Measurements from ENCODE around the gene RRM1.
"Not testable (repeated sequence)": the region's sequence is repeated elsewhere in the genome, so short reads cannot be mapped to it uniquely, and the experiment has no call there.

RRM1 gene

GRCh38 chr11:4094348-4095291 lies at the start of gene RRM1:
TSS of gene RRM1 (plus strand) at chr11:4094799. CDS start at chr11:4095013, 214 bp downstream.
- DNase-seq (ENCODE audit: low read depth, low spot score), result peak; percentile 99

DNA sequence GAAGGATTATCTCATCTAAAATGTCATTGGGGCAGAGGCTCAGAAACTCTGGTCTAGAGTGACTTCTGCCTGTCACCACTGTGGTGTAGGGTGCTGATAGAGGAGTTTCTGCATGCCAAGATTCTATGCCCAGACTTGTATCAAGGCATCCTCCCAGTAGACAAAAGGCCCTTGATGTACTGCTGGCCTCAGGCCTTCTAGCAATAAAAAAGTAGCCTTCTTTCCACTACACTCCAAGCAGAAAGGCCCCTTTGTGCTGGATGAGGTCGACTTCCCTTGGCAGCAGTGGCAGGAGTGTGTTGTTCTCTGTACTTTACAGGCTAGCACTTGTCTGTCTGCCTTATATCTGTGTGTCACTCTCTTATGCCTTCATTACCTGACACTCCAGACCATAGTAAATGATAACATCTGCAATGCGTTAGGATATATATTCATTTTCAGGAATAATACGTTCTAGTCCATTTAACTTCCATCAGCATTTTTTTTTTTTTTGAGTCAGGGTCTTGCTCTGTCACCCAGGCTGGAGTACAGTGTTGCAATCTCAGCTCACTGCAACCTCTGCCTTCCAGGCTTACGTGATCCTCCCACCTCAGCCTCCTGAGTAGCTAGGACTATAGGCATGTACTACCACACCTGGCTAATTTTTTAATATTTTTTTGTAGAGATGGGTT lies 49.5 kb upstream of the RRM1 start:
- peak; percentile 8 for DNase-seq (ENCODE audit: low read depth, low spot score)

DNA sequence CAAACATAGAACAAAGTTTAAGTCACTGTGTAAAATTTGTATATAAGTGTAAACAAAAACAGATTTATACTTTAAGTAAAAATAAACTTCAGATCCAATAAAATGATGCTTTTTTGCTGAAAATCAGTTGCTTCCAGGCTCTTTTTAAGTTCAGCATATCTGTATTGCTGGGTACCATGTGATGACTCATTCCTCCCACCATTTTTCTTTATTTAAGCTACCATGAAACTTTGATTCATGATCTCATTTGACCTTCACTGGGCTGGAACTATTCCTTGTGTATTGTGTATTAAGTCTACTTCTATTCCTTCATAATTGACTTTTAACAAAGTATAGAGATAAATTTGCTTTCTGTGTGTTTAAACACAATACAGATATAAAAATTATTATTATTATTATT lies 46.3 kb upstream of the RRM1 start:
- DNase-seq (ENCODE audit: low read depth, low spot score), result no peak

- no peak for DNase-seq (ENCODE audit: low read depth, low spot score)
These were observed 45.6 kb upstream of the RRM1 start for GRCh38 chr11:4049006-4049405.

GRCh38 chr11:4050138-4050537 lies 44.5 kb upstream of the RRM1 start:
- DNase-seq (ENCODE audit: low read depth, low spot score), result no peak

DNA sequence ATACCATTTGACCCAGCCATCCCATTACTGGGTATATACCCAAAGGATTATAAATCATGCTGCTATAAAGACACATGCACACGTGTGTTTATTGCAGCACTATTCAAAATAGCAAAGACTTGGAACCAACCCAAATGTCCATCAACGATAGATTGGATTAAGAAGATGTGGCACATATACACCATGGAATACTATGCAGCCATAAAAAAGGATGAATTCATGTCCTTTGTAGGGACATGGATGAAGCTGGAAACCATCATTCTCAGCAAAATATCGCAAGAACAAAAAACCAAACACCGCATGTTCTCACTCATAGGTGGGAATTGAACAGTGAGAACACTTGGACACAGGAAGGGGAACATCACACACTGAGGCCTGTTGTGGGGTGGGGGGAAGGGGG lies 41.4 kb upstream of the RRM1 start:
- DNase-seq (ENCODE audit: low read depth, low spot score), result not testable (repeated sequence)

GRCh38 chr11:4054643-4055042 lies 40.0 kb upstream of the RRM1 start:
- no peak for DNase-seq (ENCODE audit: low read depth, low spot score)

- DNase-seq (ENCODE audit: low read depth, low spot score), result no peak
These were observed 35.2 kb upstream of the RRM1 start for GRCh38 chr11:4059424-4059823.

DNA sequence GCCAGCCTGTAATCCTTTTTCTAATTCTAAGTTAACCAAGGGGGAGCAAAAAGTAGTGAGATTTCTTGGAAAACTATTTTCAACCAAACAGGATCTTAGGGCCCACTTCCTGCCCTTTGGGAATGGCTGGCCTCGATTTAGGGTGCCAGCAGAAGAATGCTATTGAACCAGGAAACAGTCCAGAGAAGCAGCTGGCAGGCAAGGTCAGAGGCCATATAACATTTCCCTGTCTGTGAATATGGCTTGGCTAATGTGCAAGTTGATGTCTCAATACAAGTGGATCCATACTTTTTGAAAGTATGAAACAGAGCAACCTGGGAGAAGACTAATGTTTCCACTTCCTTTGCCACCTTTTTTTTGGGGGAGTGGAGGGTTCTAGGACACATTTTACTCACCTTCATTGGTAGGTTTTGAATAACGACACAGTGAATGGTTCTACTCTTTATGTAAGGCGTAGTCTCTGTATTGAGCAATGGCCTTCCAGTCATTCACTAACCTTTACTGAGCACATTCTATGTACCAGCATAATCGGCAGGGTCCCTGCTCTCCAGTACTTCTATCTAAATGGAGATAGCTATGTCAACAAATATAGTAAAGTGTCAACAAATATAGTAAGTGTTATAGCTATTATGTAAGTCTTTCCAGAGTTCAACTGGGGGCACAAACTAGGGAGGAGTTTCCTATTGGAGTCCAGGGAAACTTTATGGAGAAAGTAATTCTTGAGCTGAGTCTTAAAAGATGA lies 34.2 kb upstream of the RRM1 start:
- no peak for DNase-seq (ENCODE audit: low read depth, low spot score)

- no peak for DNase-seq (ENCODE audit: low read depth, low spot score)
These were observed 32.9 kb upstream of the RRM1 start for GRCh38 chr11:4061700-4062099.

- DNase-seq (ENCODE audit: low read depth, low spot score), result no peak
These were observed 31.3 kb upstream of the RRM1 start for GRCh38 chr11:4063348-4063747.

- DNase-seq (ENCODE audit: low read depth, low spot score), result no peak
These were observed 30.2 kb upstream of the RRM1 start for GRCh38 chr11:4064278-4064955.

DNA sequence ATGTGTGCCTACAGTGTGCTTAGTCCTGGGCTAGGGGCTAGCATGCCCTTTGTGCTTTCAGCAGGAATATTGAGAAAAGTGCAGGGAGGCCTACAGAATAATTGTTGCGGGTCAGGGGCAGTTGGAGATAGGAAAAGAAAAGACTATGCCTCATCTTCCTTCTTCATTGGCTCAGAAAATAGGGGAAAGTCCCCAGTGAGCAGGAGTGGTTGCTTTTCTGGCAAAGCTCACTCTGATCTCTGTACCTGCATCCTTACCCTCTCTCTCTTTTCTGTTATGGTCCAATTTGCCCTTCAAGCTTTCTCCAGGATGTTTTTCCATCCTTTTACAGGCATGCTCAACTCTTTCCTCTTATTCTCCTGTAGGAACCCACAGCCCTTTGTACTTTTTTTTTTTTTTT lies 29.5 kb upstream of the RRM1 start:
- no peak for DNase-seq (ENCODE audit: low read depth, low spot score)

- DNase-seq (ENCODE audit: low read depth, low spot score), result no peak
These were observed 28.8 kb upstream of the RRM1 start for GRCh38 chr11:4065601-4066377.

- no peak for DNase-seq (ENCODE audit: low read depth, low spot score)
These were observed 27.7 kb upstream of the RRM1 start for GRCh38 chr11:4066910-4067309.

- DNase-seq (ENCODE audit: low read depth, low spot score), result no peak
These were observed 25.6 kb upstream of the RRM1 start for GRCh38 chr11:4068962-4069361.

GRCh38 chr11:4071325-4071724 lies 23.3 kb upstream of the RRM1 start:
- DNase-seq (ENCODE audit: low read depth, low spot score), result no peak

DNA sequence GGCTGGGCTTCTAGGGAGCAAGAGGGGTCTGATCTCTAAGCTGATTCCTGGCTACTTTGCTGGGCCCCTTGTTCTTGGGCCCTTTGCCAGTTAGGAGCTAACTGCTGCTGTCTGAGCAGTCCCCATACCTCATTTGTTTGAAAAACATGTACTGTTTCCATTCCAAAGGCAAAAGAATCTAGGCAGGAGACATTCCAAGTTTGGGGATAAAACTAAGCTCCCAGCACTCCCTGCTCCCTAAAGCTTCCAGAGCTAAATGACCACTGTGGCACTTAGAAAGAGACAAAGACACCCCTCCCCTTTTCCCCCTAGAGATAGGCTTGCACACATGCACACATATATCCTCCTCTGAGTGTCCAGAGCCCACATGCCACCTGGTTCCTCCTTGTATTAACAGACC lies 22.7 kb upstream of the RRM1 start:
- DNase-seq (ENCODE audit: low read depth, low spot score), result no peak

DNA sequence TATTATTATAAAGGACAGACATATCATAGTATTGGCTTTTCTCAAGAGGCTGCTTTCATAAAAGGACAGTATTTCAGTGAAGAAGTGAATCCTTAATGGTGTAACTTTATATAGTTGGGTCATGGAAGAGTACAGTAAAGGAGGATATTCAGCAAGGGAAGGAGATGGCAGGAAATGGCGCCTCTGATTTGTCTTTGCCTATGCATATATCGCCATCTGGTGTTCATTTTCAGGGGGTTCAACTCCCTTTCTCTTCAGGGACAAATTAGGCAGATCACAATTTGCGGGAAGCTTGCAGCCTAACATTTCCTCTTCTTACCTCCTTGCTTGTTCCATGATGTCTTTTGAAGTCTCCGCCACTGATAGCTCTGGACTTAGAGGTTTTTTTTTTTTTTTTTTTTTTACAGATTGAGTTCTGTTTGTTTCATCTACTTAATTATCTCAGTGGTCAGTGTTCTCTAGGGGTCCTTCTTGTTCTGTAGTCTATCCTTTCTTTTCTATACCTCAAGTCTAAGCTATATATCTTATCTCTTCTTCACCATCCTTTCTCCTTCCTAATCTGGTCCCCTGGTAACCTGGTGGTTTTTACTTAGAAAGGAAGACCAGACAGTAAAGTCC lies 21.8 kb upstream of the RRM1 start:
- peak; percentile 70 for DNase-seq (ENCODE audit: low read depth, low spot score)

DNA sequence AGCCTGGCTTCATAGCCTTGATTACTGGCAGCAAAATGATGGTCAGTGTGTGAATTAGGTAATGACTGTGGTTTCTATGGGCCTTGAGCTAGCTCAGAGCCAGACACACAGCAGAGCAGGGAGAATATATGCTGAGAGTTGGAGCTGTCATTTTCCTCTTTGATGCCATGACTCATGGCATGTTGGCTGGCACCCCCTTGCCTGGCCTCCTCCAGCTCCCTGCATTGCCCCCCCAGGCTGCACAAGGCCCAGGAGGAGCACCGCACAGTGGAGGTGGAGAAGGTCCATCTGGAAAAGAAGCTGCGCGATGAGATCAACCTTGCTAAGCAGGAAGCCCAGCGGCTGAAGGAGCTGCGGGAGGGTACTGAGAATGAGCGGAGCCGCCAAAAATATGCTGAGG lies 20.3 kb upstream of the RRM1 start:
- DNase-seq (ENCODE audit: low read depth, low spot score), result no peak
